Esophagus squamous epithelium (tissue), 4 donors: Measurements from ENCODE around the gene CIRBP.

Experiments
- POLR2A ChIP-seq, 4 donors: fragments of 450-650 bp; IDR thresholded peaks; one replicate each; pipeline ENCODE4 v1.6.1; 2017; ENCODE audit warnings: antibody characterized with exemption in 4 of 4, mild to moderate bottlenecking in 4 of 4, moderate library complexity in 3 of 4
- TF ChIP-seq, protein P1 (sequence below), 6 experiments: fragments of 450-650 bp in 4 of 6; fragments of 200-600 bp in 2 of 6; sonication (generic) in 2 of 6; IDR thresholded peaks; one replicate each; pipeline ENCODE4 v1.5.1; 2016 to 2019; ENCODE audit warnings: antibody characterized with exemption in 6 of 6, mild to moderate bottlenecking in 4 of 6, moderate library complexity in 4 of 6

DNA sequence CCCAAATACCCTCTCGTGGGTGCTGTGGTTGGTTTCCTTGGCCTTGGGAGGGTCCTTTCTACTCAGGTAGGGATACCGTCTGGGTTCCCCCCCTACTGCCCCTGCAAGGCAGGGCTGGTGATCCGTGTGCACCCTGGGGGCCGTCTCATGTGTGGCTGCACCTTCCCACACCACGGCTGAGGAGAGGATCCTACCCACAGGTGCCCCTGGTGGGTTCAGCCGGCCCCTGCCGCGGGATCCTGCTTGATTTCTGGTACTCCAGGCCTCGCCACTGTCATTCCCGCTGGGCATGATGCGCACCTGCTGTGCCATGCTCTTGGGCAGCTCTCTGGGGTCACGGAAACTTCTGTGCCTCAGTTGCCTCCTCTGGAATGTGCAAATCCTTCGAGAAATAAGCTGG is 47.3 kb downstream of the CIRBP start:
- TF ChIP-seq, protein P1, sequence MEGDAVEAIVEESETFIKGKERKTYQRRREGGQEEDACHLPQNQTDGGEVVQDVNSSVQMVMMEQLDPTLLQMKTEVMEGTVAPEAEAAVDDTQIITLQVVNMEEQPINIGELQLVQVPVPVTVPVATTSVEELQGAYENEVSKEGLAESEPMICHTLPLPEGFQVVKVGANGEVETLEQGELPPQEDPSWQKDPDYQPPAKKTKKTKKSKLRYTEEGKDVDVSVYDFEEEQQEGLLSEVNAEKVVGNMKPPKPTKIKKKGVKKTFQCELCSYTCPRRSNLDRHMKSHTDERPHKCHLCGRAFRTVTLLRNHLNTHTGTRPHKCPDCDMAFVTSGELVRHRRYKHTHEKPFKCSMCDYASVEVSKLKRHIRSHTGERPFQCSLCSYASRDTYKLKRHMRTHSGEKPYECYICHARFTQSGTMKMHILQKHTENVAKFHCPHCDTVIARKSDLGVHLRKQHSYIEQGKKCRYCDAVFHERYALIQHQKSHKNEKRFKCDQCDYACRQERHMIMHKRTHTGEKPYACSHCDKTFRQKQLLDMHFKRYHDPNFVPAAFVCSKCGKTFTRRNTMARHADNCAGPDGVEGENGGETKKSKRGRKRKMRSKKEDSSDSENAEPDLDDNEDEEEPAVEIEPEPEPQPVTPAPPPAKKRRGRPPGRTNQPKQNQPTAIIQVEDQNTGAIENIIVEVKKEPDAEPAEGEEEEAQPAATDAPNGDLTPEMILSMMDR (IDR thresholded peaks at IDR 0.05) = no peak
- TF ChIP-seq POLR2A (IDR thresholded peaks at IDR 0.05) = no peak
